ENCODE results near the gene UTRN. TPM values are rescaled to one million over a fixed set of nuclear protein-coding genes. Genes with fewer than 3 reads are reported as not detected.

The UTRN gene
- total RNA-seq (2014; rRNA removed; shearing (Covaris generic)), result 19.4 and 25.5 TPM in 2 replicates
- polyA plus RNA-seq (2015; cell fraction: cytosol; rRNA removed), result 10.3 and 21.9 TPM in 2 replicates
- 8.6 and 8.7 TPM in 2 replicates for polyA plus RNA-seq (2015; cell fraction: nucleus; rRNA removed)

DNA sequence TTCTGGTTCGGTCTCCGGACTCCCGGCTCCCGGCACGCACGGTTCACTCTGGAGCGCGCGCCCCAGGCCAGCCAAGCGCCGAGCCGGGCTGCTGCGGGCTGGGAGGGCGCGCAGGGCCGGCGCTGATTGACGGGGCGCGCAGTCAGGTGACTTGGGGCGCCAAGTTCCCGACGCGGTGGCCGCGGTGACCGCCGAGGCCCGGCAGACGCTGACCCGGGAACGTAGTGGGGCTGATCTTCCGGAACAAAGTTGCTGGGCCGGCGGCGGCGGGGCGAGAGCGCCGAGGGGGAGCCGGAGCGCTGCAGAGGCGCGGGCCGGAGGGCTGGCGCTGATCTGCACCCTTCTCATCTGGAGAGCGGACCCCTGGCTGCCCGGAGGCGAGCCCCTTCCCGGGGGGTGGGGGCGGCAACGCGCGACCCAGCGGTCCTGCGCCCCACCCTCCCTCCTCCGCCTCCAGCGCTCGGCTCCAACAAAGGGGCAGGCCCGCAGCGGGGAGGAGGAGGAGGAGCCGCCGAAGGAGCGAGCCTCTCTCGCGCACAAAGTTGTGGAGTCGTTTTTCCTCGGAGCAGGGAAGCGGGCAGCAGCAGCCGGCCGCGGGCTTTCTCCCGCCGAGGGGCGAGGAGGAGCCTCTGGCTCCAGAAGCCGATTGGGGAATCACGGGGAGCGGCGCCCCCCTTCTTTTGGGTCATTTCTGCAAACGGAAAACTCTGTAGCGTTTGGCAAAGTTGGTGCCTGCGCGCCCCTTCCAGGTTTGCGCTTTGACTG, at the start of gene UTRN:
Gene UTRN, plus strand, starts transcription at position 553 of the 765 bp plus-strand sequence. CDS start 6,494 bp downstream, outside the sequence.
- DNase-seq (ENCODE audit: low read depth, low spot score), result peak; percentile 70
- in situ Hi-C loops (cut with HindIII; ENCODE audit: low pct_unique_long_range_greater_than_20kb, low sequenced_read_pairs), result no loop called here

DNA sequence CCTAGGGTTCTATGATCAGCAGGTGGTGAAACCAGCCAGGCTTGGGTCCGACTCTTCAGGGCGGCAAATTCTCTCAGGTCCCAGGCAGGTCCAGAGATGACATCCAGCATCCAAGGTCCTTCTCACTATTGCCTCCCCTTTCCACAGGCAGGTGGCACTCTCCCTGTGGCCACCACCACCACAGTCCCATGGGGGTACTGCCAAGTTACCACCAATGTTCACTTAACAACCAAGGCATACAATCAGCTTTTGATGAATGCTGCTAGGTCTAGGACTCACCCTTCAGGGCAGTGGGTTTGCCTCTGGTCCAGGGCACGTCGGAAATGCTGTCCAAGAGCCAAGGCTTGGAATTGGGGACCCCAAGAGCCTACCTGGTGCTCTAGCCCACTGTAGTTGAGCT, 40.4 kb upstream of the UTRN start:
- no peak for DNase-seq (ENCODE audit: low read depth, low spot score)
- in situ Hi-C loops (cut with HindIII; ENCODE audit: low pct_unique_long_range_greater_than_20kb, low sequenced_read_pairs), result no loop called here

- DNase-seq (ENCODE audit: low read depth, low spot score), result no peak
- in situ Hi-C loops (cut with HindIII; ENCODE audit: low pct_unique_long_range_greater_than_20kb, low sequenced_read_pairs), result no loop called here
Measured at GRCh38 chr6:144246988-144247387, 38.1 kb upstream of the UTRN start.

GRCh38 chr6:144248003-144248402, 37.1 kb upstream of the UTRN start:
- no peak for DNase-seq (ENCODE audit: low read depth, low spot score)
- in situ Hi-C loops (cut with HindIII; ENCODE audit: low pct_unique_long_range_greater_than_20kb, low sequenced_read_pairs), result no loop called here

DNA sequence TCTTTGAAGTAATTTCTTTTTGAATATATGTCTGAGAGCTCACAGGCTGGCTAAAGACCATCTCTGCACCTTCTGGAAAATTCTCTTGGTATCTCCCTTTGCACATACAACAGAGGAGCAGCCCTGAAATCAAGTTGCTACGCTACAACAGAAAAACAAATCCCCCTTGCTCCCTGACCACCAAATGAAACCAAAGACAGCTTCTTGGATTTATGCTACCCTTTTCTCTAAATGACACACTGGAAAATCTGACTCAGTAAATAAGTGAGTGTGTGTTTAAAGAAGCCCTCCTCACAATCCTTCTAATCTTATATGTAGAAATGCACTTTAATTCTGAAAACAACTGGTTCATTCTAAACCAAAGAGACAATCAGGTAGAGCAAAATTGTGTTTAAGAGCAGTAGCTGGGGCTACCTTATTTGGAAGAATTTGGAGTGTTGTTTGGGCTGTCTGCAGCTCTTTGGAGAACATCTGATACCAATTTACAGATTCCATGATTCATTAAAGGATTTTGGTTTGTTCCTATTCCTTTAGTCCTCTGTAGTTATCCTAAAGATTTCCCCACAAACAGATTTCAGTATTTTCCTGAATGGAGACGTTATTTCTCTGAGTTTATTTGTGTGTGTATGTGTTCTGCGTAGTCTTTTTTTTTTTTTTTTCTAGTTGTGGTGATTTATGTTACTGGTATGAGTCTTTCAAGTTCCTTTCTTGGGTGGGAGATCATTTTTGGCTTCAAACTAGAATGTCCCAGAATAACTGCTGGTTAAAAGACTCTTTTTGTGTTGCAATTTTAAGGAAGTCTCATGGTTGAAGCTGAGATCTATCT, 36.4 kb upstream of the UTRN start:
- in situ Hi-C loops (cut with HindIII; ENCODE audit: low pct_unique_long_range_greater_than_20kb, low sequenced_read_pairs), result no loop called here
- DNase-seq (ENCODE audit: low read depth, low spot score), result no peak

GRCh38 chr6:144250276-144250675, 34.9 kb upstream of the UTRN start:
- in situ Hi-C loops (cut with HindIII; ENCODE audit: low pct_unique_long_range_greater_than_20kb, low sequenced_read_pairs), result no loop called here
- DNase-seq (ENCODE audit: low read depth, low spot score), result no peak

GRCh38 chr6:144252259-144252658, 32.9 kb upstream of the UTRN start:
- in situ Hi-C loops (cut with HindIII; ENCODE audit: low pct_unique_long_range_greater_than_20kb, low sequenced_read_pairs), result no loop called here
- DNase-seq (ENCODE audit: low read depth, low spot score), result no peak

DNA sequence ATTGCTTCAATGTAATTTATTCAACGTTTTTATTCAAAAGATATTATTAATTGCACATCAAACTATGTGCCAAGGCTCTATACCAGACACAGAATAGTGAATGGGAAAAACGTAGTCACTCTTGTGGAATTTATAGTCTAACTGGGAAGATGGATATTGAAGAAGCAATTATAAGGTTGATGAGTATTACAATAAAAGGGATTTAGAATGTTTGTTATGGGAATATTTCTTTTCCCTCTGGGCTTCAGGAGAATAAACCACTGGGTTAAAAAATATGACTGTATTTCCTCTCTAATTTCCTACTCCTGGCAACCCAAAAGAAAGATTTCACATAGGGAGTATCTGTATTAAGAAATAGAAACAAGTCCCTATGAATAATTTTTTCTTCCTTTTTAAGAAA, 25.1 kb upstream of the UTRN start:
- in situ Hi-C loops (cut with HindIII; ENCODE audit: low pct_unique_long_range_greater_than_20kb, low sequenced_read_pairs), result no loop called here
- DNase-seq (ENCODE audit: low read depth, low spot score), result no peak

GRCh38 chr6:144262470-144263369, 22.4 kb upstream of the UTRN start:
- in situ Hi-C loops (cut with HindIII; ENCODE audit: low pct_unique_long_range_greater_than_20kb, low sequenced_read_pairs), result no loop called here
- no peak for DNase-seq (ENCODE audit: low read depth, low spot score)

GRCh38 chr6:144263786-144264185, 21.3 kb upstream of the UTRN start:
- in situ Hi-C loops (cut with HindIII; ENCODE audit: low pct_unique_long_range_greater_than_20kb, low sequenced_read_pairs), result no loop called here
- DNase-seq (ENCODE audit: low read depth, low spot score), result no peak

DNA sequence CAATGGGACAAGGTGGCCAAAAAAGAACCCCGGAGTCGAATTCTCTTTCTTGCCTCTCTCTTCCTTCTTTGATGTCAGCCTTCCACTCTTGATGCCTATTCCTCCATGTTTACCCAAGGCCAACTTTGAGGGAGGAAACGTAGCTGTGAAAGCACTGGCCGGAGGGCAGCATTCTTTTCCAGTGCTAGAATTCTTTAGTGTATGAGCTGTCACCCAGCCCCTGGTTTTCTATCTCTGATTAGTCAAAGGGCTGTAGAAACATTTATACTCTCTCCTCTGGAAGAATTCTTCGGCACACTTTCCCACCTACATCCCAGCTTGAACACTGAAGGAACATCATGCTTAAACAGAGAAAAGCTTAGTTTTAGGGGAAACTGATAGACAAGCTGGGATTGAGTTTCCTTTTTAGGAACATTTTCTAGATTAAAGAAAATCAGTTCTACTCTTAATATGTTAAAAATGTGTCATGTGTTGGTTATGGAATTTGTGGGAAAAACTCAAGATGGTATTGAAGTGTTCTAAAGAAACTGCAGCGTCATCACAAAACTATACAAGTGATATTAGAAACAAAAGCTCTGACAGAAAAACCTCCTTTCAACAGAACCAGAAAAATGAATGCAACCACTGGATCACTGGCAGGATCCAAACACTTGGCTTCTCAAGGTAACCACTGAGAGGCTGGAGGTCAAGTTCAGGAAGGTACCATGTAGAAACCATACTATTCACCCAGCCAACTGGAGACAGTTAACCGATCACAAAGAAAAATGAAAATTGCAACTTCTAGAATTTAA, 20.7 kb upstream of the UTRN start:
- peak; percentile 65 for DNase-seq (ENCODE audit: low read depth, low spot score)

GRCh38 chr6:144265061-144265357, 20.1 kb upstream of the UTRN start:
- no peak for DNase-seq (ENCODE audit: low read depth, low spot score)
- in situ Hi-C loops (cut with HindIII; ENCODE audit: low pct_unique_long_range_greater_than_20kb, low sequenced_read_pairs), result no loop called here

More for the DNA sequence above, 20.7 kb upstream of the UTRN start:
- in situ Hi-C loops (cut with HindIII; ENCODE audit: low pct_unique_long_range_greater_than_20kb, low sequenced_read_pairs), result no loop called here

- in situ Hi-C loops (cut with HindIII; ENCODE audit: low pct_unique_long_range_greater_than_20kb, low sequenced_read_pairs), result no loop called here
- no peak for DNase-seq (ENCODE audit: low read depth, low spot score)
Measured at GRCh38 chr6:144265390-144265789, 19.7 kb upstream of the UTRN start.

- in situ Hi-C loops (cut with HindIII; ENCODE audit: low pct_unique_long_range_greater_than_20kb, low sequenced_read_pairs), result no loop called here
- DNase-seq (ENCODE audit: low read depth, low spot score), result no peak
Measured at GRCh38 chr6:144266091-144266649, 19.0 kb upstream of the UTRN start.

DNA sequence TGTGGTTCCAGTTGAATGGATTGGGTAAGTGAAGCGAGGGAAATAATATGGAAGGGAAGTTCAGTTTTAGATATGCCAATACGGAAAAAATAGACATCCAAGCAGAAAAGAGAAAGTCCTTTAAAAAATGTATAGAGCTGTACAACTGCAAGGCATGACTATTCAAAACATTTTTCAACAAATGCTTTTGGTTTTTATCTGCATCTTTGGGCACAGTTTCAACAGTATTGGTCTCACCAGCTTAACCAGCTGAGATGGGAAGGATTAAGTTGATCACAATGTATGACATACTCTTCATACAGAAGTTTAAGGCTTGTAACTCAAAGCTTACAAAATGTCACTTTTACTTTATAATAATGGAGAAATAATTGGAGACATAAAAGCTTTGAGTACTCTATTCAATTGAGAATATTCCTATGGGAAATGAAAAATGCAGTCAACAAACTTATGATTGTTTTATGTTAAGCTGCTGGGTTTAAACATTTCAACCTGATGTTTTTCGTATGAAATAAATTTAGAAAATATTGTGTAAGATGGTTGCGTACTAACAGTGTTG, 16.3 kb upstream of the UTRN start:
- no peak for DNase-seq (ENCODE audit: low read depth, low spot score)
- in situ Hi-C loops (cut with HindIII; ENCODE audit: low pct_unique_long_range_greater_than_20kb, low sequenced_read_pairs), result no loop called here

DNA sequence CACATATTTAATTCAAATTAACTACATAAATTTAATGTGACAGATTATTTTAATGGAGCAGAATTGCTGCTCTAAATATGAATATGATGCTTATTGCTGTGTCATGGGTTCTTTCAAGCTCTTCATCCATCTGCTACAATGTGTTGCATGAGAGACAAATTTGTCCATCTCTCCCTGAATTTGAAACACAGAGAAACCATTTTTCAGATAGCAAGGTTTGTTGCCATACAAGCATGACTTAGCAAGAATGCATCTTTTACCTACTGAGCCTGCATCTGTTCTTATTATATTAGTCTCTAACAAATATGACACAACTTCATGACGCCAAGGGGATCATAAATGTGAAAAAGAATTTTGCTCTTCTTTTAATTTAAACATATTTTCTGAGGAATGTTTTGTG, 8.0 kb upstream of the UTRN start:
- in situ Hi-C loops (cut with HindIII; ENCODE audit: low pct_unique_long_range_greater_than_20kb, low sequenced_read_pairs), result no loop called here
- DNase-seq (ENCODE audit: low read depth, low spot score), result no peak

Data from SK-MEL-5 (cell line).